ENCODE results near the gene KCNIP1. TPM values are rescaled to one million over a fixed set of nuclear protein-coding genes. Genes with fewer than 3 reads are reported as not detected.

KCNIP1 gene
- total RNA-seq, 1 experiment from 2014 or later: not detected

- Histone ChIP-seq H3F3A (ENCODE audit: low read length, unreplicated experiment) (no peaks in the 10 kb centered on the region), H3K4me1 (ENCODE audit: insufficient read depth, low read length) (peaks cover under 1% of the 10 kb centered on the region), H3K27ac (ENCODE audit: low read length) (no peak overlapping the region), H3K79me2 (ENCODE audit: low read length) (no peaks in the 10 kb centered on the region), H3K9me3 (ENCODE audit: low read length) (no peaks in the 10 kb centered on the region), H4K20me1 (ENCODE audit: low read length) (no peaks in the 10 kb centered on the region), H3K4me3 (ENCODE audit: low read length) (no peak overlapping the region), H2AFZ (ENCODE audit: low read length) (no peak overlapping the region), H3K36me3 (ENCODE audit: low read depth, low read length) (no peaks in the 10 kb centered on the region), H3K27me3 (ENCODE audit: low read length) (0 out of 2 replicates have a peak, but pooled peaks cover 5% of the 10 kb centered on the region), H3K9ac (ENCODE audit: low read length) (no peak overlapping the region), H3K9me2 (replicated peaks; ENCODE audit: low read length) (no peaks in the 10 kb centered on the region), H3K4me2 (ENCODE audit: low read length) (no peak overlapping the region)
- no peak for ATAC-seq
- BruUV-seq (replicated peaks): no TSS peak
- intact Hi-C loops (cut with micrococcal nuclease): loop anchor here (5.0 kb wide), 1 partner anchor 153 kb away; no protein-coding TSS in a partner anchor
- CTCF ChIA-PET: interaction anchor here (0.5 to 1.4 kb wide), 3 partner anchors 92 to 206 kb away, joined by 3 to 6 read pairs (median 5); no protein-coding TSS in a partner anchor
- TF ChIP-seq EZH2phosphoT487 (IDR thresholded peaks at IDR 0.05; ENCODE audit: borderline replicate concordance, low read length) (no peak), CTCF (conservative IDR thresholded peaks at IDR 0.05; ENCODE audit: low read depth, low read length) (no peak), EZH2 (IDR thresholded peaks at IDR 0.05; ENCODE audit: low read length, unreplicated experiment) (no peak)
- POLR2A ChIA-PET (ENCODE audit: unreplicated experiment): no interaction called here
- no peak for DNase-seq
Observed at GRCh38 chr5:170639221-170639925, 135.6 kb downstream of the KCNIP1 start.

DNA sequence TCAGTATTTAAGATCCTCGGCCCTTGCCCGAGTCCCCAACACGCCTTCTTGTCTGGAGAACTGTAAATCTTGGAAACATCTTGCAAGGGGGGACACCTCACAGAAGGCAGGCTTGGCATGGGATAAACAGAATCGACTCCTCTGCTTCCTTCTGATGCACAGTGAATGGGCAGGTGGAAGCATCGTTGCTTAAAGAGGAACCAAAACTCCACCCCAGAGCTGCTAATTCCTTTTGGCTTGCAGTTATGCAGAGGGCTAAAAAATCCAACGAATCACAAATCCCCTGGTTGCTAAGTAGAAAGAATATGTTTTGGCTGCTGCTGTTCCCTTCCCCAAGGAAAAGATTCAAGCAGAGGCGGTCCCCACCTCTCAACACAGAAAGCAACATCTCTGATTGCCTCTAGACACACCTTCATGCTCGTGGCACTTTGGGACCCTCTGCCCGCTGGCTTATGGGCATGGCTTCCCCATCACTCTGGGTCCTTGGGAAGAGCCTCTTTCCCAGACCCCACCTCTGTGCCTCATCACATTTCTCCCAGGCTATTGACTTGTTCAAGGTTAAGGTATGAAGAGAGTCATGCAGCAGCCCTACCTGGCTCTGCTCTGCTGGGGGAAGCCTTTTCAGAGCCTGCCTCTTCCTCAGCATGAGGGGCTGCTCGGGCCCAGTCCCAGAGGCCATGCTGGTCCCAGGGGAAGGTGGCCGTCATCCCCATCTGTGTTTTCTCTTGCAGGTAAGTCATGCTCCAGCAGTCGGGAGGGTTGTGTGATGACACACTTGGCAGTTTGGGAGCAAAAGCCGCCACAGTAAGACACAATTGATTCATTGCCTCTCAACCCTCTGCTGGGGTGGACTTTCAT is 137.1 kb downstream of the KCNIP1 start:
- Histone ChIP-seq H2AFZ (ENCODE audit: low read length) (no peak overlapping the region), H3K27ac (ENCODE audit: low read length) (no peak overlapping the region), H3K27me3 (ENCODE audit: low read length) (peaks cover 9% of the 10 kb centered on the region; the same call in 1 of the 2 replicates), H3K36me3 (ENCODE audit: low read depth, low read length) (no peaks in the 10 kb centered on the region), H3K4me2 (ENCODE audit: low read length) (no peak overlapping the region), H3K79me2 (ENCODE audit: low read length) (no peaks in the 10 kb centered on the region), H3K4me3 (ENCODE audit: low read length) (no peak overlapping the region), H4K20me1 (ENCODE audit: low read length) (no peaks in the 10 kb centered on the region), H3K9me2 (replicated peaks; ENCODE audit: low read length) (no peaks in the 10 kb centered on the region), H3K9ac (ENCODE audit: low read length) (no peak overlapping the region), H3K9me3 (ENCODE audit: low read length) (no peaks in the 10 kb centered on the region), H3F3A (ENCODE audit: low read length, unreplicated experiment) (no peaks in the 10 kb centered on the region), H3K4me1 (ENCODE audit: insufficient read depth, low read length) (no peaks in the 10 kb centered on the region)
- ChIA-PET POLR2A (ENCODE audit: unreplicated experiment) (no interaction called here), CTCF (no interaction called here)
- TF ChIP-seq CTCF (conservative IDR thresholded peaks at IDR 0.05; ENCODE audit: low read depth, low read length): no peak
- ATAC-seq: no peak
- intact Hi-C loops (cut with micrococcal nuclease): no loop called here
- no peak for DNase-seq
- BruUV-seq (replicated peaks): no TSS peak

All from PC-3 (cell line).